OCI-LY1 (cell line): ENCODE results near the gene AIFM1.

ENCODE experiments used
- H2AFZ ChIP-seq: fragments of 200-600 bp; sonication (generic), shearing (Covaris generic); 2 replicates; pipeline ENCODE4 v1.6.0; 2014; ENCODE audit warnings: antibody characterized with exemption, mild to moderate bottlenecking, low read length
- H3F3A ChIP-seq: fragments of 200-600 bp; sonication (generic), shearing (Covaris generic); 2 replicates; pipeline ENCODE4 v1.6.0; 2014; ENCODE audit warnings: mild to moderate bottlenecking, antibody characterized with exemption, low read length, moderate library complexity; ENCODE audit not compliant: insufficient read depth
- H3K27ac ChIP-seq: fragments of 200-600 bp; sonication (generic); 2 replicates; pipeline ENCODE4 v1.5.1; 2014; ENCODE audit warnings: low read length, mixed run types, mild to moderate bottlenecking, low read depth; ENCODE audit not compliant: poor library complexity, severe bottlenecking
- H3K27me3 ChIP-seq: fragments of 200-600 bp; sonication (generic); 2 replicates; pipeline ENCODE4 v1.6.0; 2014; ENCODE audit warnings: antibody characterized with exemption, mild to moderate bottlenecking, low read length, moderate library complexity; ENCODE audit not compliant: insufficient read depth
- H3K36me3 ChIP-seq: fragments of 200-600 bp; sonication (generic); 2 replicates; pipeline ENCODE4 v1.6.1; 2014; ENCODE audit warnings: mild to moderate bottlenecking, antibody characterized with exemption, low read length, moderate library complexity, mixed read lengths; ENCODE audit not compliant: insufficient read depth
- H3K4me1 ChIP-seq: fragments of 200-600 bp; sonication (generic); 2 replicates; pipeline ENCODE4 v1.5.1; 2014; ENCODE audit warnings: mild to moderate bottlenecking, low read length, moderate library complexity; ENCODE audit not compliant: insufficient read depth, severe bottlenecking
- H3K4me2 ChIP-seq: fragments of 200-600 bp; sonication (generic), shearing (Covaris generic); 2 replicates; pipeline ENCODE4 v1.6.1; 2014; ENCODE audit warnings: low read length
- H3K4me3 ChIP-seq: fragments of 200-600 bp; sonication (generic); 2 replicates; pipeline ENCODE4 v1.5.1; 2014; ENCODE audit warnings: low read length, low read depth, mild to moderate bottlenecking, mixed read lengths; ENCODE audit not compliant: poor library complexity, severe bottlenecking
- H3K79me2 ChIP-seq: fragments of 200-600 bp; shearing (Covaris generic); 2 replicates; pipeline ENCODE4 v1.6.1; 2016; ENCODE audit warnings: mixed run types, low read length, mixed read lengths; ENCODE audit not compliant: insufficient read depth
- H3K9ac ChIP-seq: fragments of 200-600 bp; sonication (generic), shearing (Covaris generic); 2 replicates; pipeline ENCODE4 v1.6.1; 2014; ENCODE audit warnings: mild to moderate bottlenecking, low read length, mixed read lengths
- H3K9me2 ChIP-seq: fragments of 200-600 bp; sonication (generic), shearing (Covaris generic); 2 replicates; pipeline ENCODE4 v1.6.1; 2014; ENCODE audit warnings: low read depth, mild to moderate bottlenecking, low read length, mixed read lengths
- H3K9me3 ChIP-seq: fragments of 200-600 bp; shearing (Covaris generic); 2 replicates; pipeline ENCODE4 v1.6.1; 2014; ENCODE audit warnings: low read length, mixed read lengths
- H4K20me1 ChIP-seq: fragments of 200-600 bp; sonication (generic), shearing (Covaris generic); 2 replicates; pipeline ENCODE4 v1.6.0; 2016; ENCODE audit warnings: mild to moderate bottlenecking, low read length; ENCODE audit not compliant: insufficient read depth
- CTCF ChIP-seq: fragments of 200-600 bp; sonication (generic), shearing (Covaris generic); IDR thresholded peaks from 2 replicates; pipeline ENCODE4 v1.5.1; 2017; ENCODE audit warnings: mild to moderate bottlenecking, antibody characterized with exemption, low read length, moderate library complexity, mixed read lengths
- EZH2 ChIP-seq: fragments of 200-600 bp; sonication (generic), shearing (Covaris generic); IDR thresholded peaks from 2 replicates; pipeline ENCODE4 v1.8.0; 2017; ENCODE audit warnings: borderline replicate concordance, mixed run types, mild to moderate bottlenecking, antibody characterized with exemption, low read length, moderate library complexity, mixed read lengths

AIFM1 gene

DNA sequence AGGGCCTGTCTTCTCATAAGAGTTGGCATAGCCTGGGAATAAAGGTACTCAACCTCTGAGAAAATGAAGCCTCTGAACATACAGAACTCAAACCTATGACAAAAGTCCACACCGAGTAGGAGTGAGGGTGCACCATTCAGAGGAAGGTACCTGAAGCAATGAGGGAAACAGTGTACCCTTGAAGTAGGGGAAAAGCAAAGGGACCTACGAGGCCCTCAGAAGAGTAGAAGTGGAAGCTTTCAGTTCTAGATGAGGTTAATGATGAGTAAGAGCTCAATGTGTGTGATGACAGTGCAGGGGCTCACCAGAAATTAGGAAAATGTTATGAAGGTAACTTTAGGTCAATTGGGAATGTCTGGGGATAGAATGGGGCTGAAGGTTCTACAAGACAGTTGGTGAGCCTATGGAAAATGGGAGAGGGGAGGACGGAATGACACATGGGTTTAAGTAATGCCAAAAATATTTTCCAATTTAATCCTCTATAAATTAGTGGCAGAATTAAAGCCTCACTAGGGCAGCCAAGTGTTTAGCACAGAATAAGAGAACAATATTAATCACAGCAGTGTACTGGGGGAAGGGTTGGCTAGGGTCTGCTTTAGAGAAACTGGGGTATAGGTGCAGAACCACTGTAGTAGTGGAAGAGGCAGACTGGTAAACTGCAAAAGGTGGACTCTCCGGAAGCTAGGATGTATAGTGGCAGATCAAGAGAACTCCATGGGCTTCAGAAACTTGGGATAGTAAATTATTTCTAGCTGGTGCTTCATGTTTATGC, 46.0 kb upstream of the AIFM1 start:
- H3K36me3 ChIP-seq: peaks cover 57% of the 10 kb centered on the region
- TF ChIP-seq EZH2 (no peak), CTCF (no peak)
- H3K4me1 ChIP-seq: no peaks in the 10 kb centered on the region
- H3K79me2 ChIP-seq: no peaks in the 10 kb centered on the region
- no peak overlapping the region for H3K4me2 ChIP-seq
- H3K4me3 ChIP-seq: no peak overlapping the region
- H3F3A ChIP-seq: no peaks in the 10 kb centered on the region
- no peaks in the 10 kb centered on the region for H4K20me1 ChIP-seq
- no peaks in the 10 kb centered on the region for H3K27me3 ChIP-seq
- H3K9me2 ChIP-seq: no peaks in the 10 kb centered on the region
- no peaks in the 10 kb centered on the region for H3K9me3 ChIP-seq
- no peak overlapping the region for H3K27ac ChIP-seq
- no peak overlapping the region for H2AFZ ChIP-seq
- H3K9ac ChIP-seq: no peak overlapping the region

DNA sequence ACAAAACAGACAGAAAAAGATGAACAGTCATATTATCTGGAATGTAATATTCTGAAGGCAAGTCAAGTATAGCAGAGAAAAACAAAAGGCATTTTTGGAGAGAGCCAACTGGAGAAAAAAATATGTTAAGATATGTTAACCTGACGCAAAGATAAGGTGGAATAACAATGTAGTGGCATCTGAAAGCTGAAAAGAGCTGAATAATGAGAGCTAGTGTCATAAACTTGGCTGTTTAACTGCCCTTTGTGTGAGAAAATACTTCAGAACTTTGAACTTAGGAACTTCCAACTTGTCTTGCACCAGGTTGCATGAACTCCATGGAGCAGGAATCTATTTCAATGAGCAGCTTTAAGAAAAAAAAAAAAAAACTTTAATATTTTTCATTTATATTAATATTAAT, 39.0 kb upstream of the AIFM1 start:
- H3K9ac ChIP-seq: no peak overlapping the region
- H3K4me1 ChIP-seq: no peaks in the 10 kb centered on the region
- no peaks in the 10 kb centered on the region for H3K9me3 ChIP-seq
- H4K20me1 ChIP-seq: no peaks in the 10 kb centered on the region
- H3K9me2 ChIP-seq: no peaks in the 10 kb centered on the region
- no peak overlapping the region for H3K4me3 ChIP-seq
- TF ChIP-seq EZH2 (no peak), CTCF (no peak)
- H3F3A ChIP-seq: no peaks in the 10 kb centered on the region
- no peak overlapping the region for H3K4me2 ChIP-seq
- no peaks in the 10 kb centered on the region for H3K79me2 ChIP-seq
- H3K27ac ChIP-seq: no peak overlapping the region
- H3K27me3 ChIP-seq: no peaks in the 10 kb centered on the region
- no peak overlapping the region for H2AFZ ChIP-seq
- peaks cover 25% of the 10 kb centered on the region for H3K36me3 ChIP-seq

- peaks cover 9% of the 10 kb centered on the region; the same call in 1 of the 2 replicates for H3K36me3 ChIP-seq
- no peak for TF ChIP-seq EZH2
- TF ChIP-seq CTCF: no peak
- H3K27ac ChIP-seq: no peak overlapping the region
- no peak overlapping the region for H3K4me3 ChIP-seq
- no peak overlapping the region for H3K9ac ChIP-seq
- H4K20me1 ChIP-seq: no peaks in the 10 kb centered on the region
- no peaks in the 10 kb centered on the region for H3K27me3 ChIP-seq
- H2AFZ ChIP-seq: no peak overlapping the region
- no peaks in the 10 kb centered on the region for H3K9me2 ChIP-seq
- no peak overlapping the region for H3K4me2 ChIP-seq
- H3F3A ChIP-seq: no peaks in the 10 kb centered on the region
- no peaks in the 10 kb centered on the region for H3K4me1 ChIP-seq
- no peaks in the 10 kb centered on the region for H3K9me3 ChIP-seq
- H3K79me2 ChIP-seq: no peaks in the 10 kb centered on the region
These were observed 31.8 kb upstream of the AIFM1 start for GRCh38 chrX:130197464-130197863.
